OCI-LY7 (cell line): ENCODE measurements around the gene SULF2. TPM values are rescaled to one million over a fixed set of nuclear protein-coding genes. Genes with fewer than 3 reads are reported as not detected.

Experiments used
- BruUV-seq: library from RNA; stranded (reverse); fragments of 400-500 nt; replicated peaks from 2 replicates; lab custom pipeline; 2021; lab: Mats Ljungman, UMichigan
- CTCF ChIA-PET: fragments of 300-600 bp; sonication (Branson Sonifier 250); formaldehyde crosslinking; loops from one replicate; lab custom pipeline; 2022; ENCODE audit warnings: antibody characterized with exemption; ENCODE audit not compliant: unreplicated experiment; lab: Charles Lee
- POLR2A ChIA-PET: fragments of 300-600 bp; sonication (Branson Sonifier 250); formaldehyde crosslinking; loops from one replicate; lab custom pipeline; 2022; ENCODE audit warnings: antibody characterized with exemption; lab: Charles Lee
- DNase-seq: peaks from one replicate; pipeline ENCODE4 v3.0.0-alpha.2; 2015; ENCODE audit warnings: low spot score
- H2AFZ ChIP-seq: fragments of 200-600 bp; sonication (generic), shearing (Covaris generic); 2 replicates; pipeline ENCODE4 v1.6.1; 2014; ENCODE audit warnings: mild to moderate bottlenecking, antibody characterized with exemption, low read length, moderate library complexity
- H3K27ac ChIP-seq: fragments of 200-600 bp; sonication (generic); 2 replicates; pipeline ENCODE4 v1.5.1; 2014; ENCODE audit warnings: mixed run types, low read depth, mild to moderate bottlenecking, moderate library complexity, low read length, inconsistent platforms; ENCODE audit not compliant: poor library complexity, severe bottlenecking
- H3K36me3 ChIP-seq: fragments of 200-600 bp; sonication (generic); 2 replicates; pipeline ENCODE4 v1.6.1; 2014; ENCODE audit warnings: mild to moderate bottlenecking, antibody characterized with exemption, low read length, moderate library complexity, mixed read lengths; ENCODE audit not compliant: insufficient read depth
- H3K4me1 ChIP-seq: fragments of 200-600 bp; sonication (generic); 2 replicates; pipeline ENCODE4 v1.5.1; 2014; ENCODE audit warnings: mild to moderate bottlenecking, low read length; ENCODE audit not compliant: insufficient read depth, poor library complexity, severe bottlenecking
- H3K4me2 ChIP-seq: fragments of 200-600 bp; sonication (generic); 2 replicates; pipeline ENCODE4 v1.6.1; 2014; ENCODE audit warnings: mild to moderate bottlenecking, low read length
- H3K4me3 ChIP-seq: fragments of 200-600 bp; sonication (generic); 2 replicates; pipeline ENCODE4 v1.5.1; 2014; ENCODE audit warnings: mild to moderate bottlenecking, low read depth, low read length; ENCODE audit not compliant: poor library complexity, severe bottlenecking
- H3K79me2 ChIP-seq: fragments of 200-600 bp; sonication (generic); 2 replicates; pipeline ENCODE4 v1.6.1; 2016; ENCODE audit warnings: low read depth, mild to moderate bottlenecking, low read length, moderate library complexity, mixed read lengths; ENCODE audit not compliant: insufficient read depth
- H3K9me2 ChIP-seq: fragments of 200-600 bp; sonication (generic); 2 replicates; pipeline ENCODE4 v1.6.1; 2016; ENCODE audit warnings: mild to moderate bottlenecking, low read length, mixed read lengths; ENCODE audit not compliant: insufficient read depth
- H3K9me3 ChIP-seq: fragments of 200-600 bp; sonication (generic); 2 replicates; pipeline ENCODE4 v1.6.1; 2014; ENCODE audit warnings: mild to moderate bottlenecking, mixed run types, low read length, mixed read lengths
- H4K20me1 ChIP-seq: fragments of 200-600 bp; sonication (generic); 2 replicates; pipeline ENCODE4 v1.6.1; 2014; ENCODE audit warnings: mild to moderate bottlenecking, antibody characterized with exemption, low read length, moderate library complexity, mixed read lengths; ENCODE audit not compliant: insufficient read depth
- EZH2phosphoT487 ChIP-seq: fragments of 200-600 bp; sonication (generic); IDR thresholded peaks from 2 replicates; pipeline ENCODE4 v1.6.1; 2018; ENCODE audit warnings: low read depth, borderline replicate concordance, mild to moderate bottlenecking, mixed run types, antibody characterized with exemption, low read length, moderate library complexity, mixed read lengths
- intact Hi-C: fragments of 100-400 bp; cut with micrococcal nuclease; formaldehyde crosslinking; loops from one replicate; pipeline ENCODE4 v1.10.0; 2022; ENCODE audit not compliant: unreplicated experiment
- total RNA-seq, 2 experiments: library from RNA; depleted of rRNA in 1 of 2; stranded (reverse); fragments of >200 nt in 1 of 2; shearing (Covaris generic) in 1 of 2; gene quantifications; 2 replicates each; pipeline ENCODE4 v1.2.3, GENCODE V29; 2014 to 2022
- TF ChIP-seq, protein P1 (sequence below): fragments of 200-600 bp; sonication (generic); conservative IDR thresholded peaks from 2 replicates; pipeline ENCODE4 v1.5.1; 2014; ENCODE audit warnings: mild to moderate bottlenecking, antibody characterized with exemption, low read length, moderate library complexity, mixed read lengths

Gene SULF2
- total RNA-seq, 2 experiments from 2014 or later, result 0.03 to 0.51 TPM

DNA sequence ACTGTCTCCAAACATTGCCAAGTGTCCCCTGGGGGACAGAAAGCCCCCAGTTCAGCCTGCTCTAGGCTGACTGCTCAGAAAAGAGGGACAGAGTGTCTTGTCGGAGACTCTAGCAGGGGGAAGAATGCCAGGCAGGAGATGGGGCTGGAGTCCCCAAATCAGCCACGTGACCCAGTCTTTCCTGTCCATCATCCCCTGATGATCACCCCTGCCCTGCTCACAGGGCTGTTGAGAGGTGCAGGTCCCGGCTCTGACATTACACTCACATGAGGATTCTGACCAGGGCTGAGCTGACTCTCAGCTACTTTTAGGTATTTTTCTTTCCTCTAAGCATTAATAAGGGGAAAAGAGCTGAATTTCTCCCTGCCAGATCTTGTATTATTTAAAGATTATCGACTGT lies 115.8 kb downstream of the SULF2 start:
- intact Hi-C loops, result no loop called here
- H3K27ac ChIP-seq, result no peak overlapping the region
- CTCF ChIA-PET, result no interaction called here
- H3K9me3 ChIP-seq, result no peaks in the 10 kb centered on the region
- H2AFZ ChIP-seq, result no peak overlapping the region
- H3K79me2 ChIP-seq, result no peaks in the 10 kb centered on the region
- DNase-seq, result no peak
- POLR2A ChIA-PET, result no interaction called here
- H3K4me1 ChIP-seq, result no peaks in the 10 kb centered on the region
- H3K9me2 ChIP-seq, result no peaks in the 10 kb centered on the region
- H4K20me1 ChIP-seq, result no peaks in the 10 kb centered on the region
- H3K4me2 ChIP-seq, result no peak overlapping the region
- no peaks in the 10 kb centered on the region for H3K36me3 ChIP-seq
- no peak overlapping the region for H3K4me3 ChIP-seq
- TF ChIP-seq, protein P1, sequence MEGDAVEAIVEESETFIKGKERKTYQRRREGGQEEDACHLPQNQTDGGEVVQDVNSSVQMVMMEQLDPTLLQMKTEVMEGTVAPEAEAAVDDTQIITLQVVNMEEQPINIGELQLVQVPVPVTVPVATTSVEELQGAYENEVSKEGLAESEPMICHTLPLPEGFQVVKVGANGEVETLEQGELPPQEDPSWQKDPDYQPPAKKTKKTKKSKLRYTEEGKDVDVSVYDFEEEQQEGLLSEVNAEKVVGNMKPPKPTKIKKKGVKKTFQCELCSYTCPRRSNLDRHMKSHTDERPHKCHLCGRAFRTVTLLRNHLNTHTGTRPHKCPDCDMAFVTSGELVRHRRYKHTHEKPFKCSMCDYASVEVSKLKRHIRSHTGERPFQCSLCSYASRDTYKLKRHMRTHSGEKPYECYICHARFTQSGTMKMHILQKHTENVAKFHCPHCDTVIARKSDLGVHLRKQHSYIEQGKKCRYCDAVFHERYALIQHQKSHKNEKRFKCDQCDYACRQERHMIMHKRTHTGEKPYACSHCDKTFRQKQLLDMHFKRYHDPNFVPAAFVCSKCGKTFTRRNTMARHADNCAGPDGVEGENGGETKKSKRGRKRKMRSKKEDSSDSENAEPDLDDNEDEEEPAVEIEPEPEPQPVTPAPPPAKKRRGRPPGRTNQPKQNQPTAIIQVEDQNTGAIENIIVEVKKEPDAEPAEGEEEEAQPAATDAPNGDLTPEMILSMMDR, result no peak
- no peak for TF ChIP-seq EZH2phosphoT487
- no TSS peak for BruUV-seq

DNA sequence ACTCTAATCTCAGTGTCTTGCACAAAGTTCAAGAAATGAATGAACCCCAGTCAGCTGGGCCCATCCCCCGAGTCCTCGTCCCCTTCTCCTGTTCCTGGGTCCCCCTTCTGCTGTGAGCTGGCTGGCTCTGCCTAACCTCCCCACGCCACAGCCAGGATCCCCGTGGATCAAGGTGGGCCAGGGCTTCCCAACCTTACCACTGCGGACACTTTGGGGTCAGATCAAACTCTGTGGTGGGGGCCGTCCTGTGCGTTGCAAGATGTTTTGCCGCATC lies 116.2 kb downstream of the SULF2 start:
- H3K36me3 ChIP-seq, result no peaks in the 10 kb centered on the region

DNA sequence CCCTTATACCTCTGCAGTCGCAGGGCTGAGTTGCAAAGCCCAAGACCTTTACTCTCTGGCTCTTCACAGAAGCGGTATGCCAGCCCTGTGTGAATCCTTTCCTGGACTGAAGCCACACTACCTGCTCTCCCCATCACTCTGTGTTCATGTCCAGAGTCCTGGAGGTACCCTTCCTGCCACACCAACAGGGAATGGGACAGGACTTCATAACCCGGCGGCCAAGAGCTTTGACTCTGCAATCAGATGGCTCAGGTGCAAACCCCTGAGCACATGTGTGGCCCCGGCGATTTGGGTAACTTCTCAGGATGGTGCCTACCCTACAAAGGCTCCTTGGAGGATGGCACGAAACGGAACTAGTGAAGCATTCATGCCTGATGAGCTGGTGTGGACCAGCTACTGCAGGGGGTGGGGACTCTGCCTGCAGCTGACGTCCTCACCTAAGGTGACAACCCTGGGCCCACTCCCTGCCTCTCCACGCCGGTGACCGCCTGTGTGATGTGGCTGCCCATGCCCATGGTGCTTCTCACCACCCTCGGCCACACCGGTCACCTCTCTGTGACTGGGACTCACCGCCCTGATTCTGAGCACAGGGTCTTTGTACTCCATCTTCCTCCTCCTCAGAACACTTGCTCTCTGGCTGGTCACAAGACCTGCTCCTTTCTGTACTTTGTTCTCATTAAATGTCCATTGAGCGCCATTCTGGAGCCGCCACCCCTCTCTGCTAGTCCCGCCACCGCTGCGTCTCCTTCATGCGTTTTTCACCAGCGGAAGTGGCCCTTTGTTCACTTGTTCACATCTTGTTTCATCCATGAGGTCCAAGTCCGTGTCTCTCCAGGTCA lies 116.7 kb downstream of the SULF2 start:
- ChIA-PET CTCF (no interaction called here), POLR2A (no interaction called here)
- DNase-seq, result no peak
- H3K79me2 ChIP-seq, result no peaks in the 10 kb centered on the region
- H3K9me2 ChIP-seq, result no peaks in the 10 kb centered on the region
- H3K36me3 ChIP-seq, result no peaks in the 10 kb centered on the region
- no TSS peak for BruUV-seq
- no peaks in the 10 kb centered on the region for H3K9me3 ChIP-seq
- no peak overlapping the region for H3K4me3 ChIP-seq
- no peak for TF ChIP-seq EZH2phosphoT487
- TF ChIP-seq, protein P1, result no peak
- no peaks in the 10 kb centered on the region for H3K4me1 ChIP-seq
- H4K20me1 ChIP-seq, result no peaks in the 10 kb centered on the region
- intact Hi-C loops, result no loop called here
- H3K4me2 ChIP-seq, result no peak overlapping the region
- no peak overlapping the region for H2AFZ ChIP-seq
- no peak overlapping the region for H3K27ac ChIP-seq

More for the DNA sequence above, 116.2 kb downstream of the SULF2 start:
- H3K4me3 ChIP-seq, result no peak overlapping the region
- TF ChIP-seq, protein P1, result no peak
- no peak for TF ChIP-seq EZH2phosphoT487
- H4K20me1 ChIP-seq, result no peaks in the 10 kb centered on the region
- H3K9me3 ChIP-seq, result no peaks in the 10 kb centered on the region
- H3K4me2 ChIP-seq, result no peak overlapping the region
- ChIA-PET CTCF (no interaction called here), POLR2A (no interaction called here)
- no TSS peak for BruUV-seq
- no peaks in the 10 kb centered on the region for H3K9me2 ChIP-seq
- no peak overlapping the region for H3K27ac ChIP-seq
- no peak for DNase-seq
- no peak overlapping the region for H2AFZ ChIP-seq
- intact Hi-C loops, result no loop called here
- H3K79me2 ChIP-seq, result no peaks in the 10 kb centered on the region
- H3K4me1 ChIP-seq, result no peaks in the 10 kb centered on the region
